Measurements from ENCODE around the gene GPC3. TPM values are rescaled to one million over a fixed set of nuclear protein-coding genes. Genes with fewer than 3 reads are reported as not detected.

Gene GPC3
- total RNA-seq, 2 donors from 2014 or later = 16.9 to 22.7 TPM

GRCh38 chrX:133947996-133948395, 37.4 kb downstream of the GPC3 start:
- intact Hi-C loops (cut with DNase I) = no loop called here
- WGBS, 2 donors = 71 to 73% methylated on average over 1 of the region's 1 CpG

DNA sequence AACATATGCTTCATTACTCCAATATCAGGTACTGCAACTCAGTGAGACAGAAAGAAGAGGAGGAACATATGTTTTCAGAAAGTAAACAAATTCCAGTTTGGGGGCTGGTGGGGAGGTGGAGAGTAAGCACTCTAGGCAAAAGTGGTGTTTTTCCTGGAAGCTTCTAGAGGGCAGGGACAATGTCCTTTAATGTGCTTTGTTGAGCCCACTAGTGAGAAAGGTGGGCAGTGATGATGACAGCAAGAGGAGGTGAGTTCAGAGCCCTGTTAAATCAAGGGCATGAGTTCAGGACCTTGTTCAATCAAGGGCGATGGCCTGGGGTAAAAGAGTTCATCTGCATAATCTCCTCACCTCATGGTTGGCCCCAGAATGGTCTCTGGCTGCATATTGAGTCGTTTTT, 38.4 kb downstream of the GPC3 start:
- no peaks in the 10 kb centered on the region for H3K36me3 ChIP-seq (replicated peaks in 1 of 2; ENCODE audit: insufficient read depth in 1 of 2, low read depth in 2 of 2)
- H3K4me1 ChIP-seq = no peaks in the 10 kb centered on the region
- WGBS, 2 donors = 33% methylated on average over 2 of the region's 2 CpGs
- intact Hi-C loops (cut with DNase I) = no loop called here
- ATAC-seq (no peak), DNase-seq (no peak)
- H3K27me3 ChIP-seq = no peaks in the 10 kb centered on the region
- no peak overlapping the region for H3K4me3 ChIP-seq
- TF ChIP-seq, protein P1, sequence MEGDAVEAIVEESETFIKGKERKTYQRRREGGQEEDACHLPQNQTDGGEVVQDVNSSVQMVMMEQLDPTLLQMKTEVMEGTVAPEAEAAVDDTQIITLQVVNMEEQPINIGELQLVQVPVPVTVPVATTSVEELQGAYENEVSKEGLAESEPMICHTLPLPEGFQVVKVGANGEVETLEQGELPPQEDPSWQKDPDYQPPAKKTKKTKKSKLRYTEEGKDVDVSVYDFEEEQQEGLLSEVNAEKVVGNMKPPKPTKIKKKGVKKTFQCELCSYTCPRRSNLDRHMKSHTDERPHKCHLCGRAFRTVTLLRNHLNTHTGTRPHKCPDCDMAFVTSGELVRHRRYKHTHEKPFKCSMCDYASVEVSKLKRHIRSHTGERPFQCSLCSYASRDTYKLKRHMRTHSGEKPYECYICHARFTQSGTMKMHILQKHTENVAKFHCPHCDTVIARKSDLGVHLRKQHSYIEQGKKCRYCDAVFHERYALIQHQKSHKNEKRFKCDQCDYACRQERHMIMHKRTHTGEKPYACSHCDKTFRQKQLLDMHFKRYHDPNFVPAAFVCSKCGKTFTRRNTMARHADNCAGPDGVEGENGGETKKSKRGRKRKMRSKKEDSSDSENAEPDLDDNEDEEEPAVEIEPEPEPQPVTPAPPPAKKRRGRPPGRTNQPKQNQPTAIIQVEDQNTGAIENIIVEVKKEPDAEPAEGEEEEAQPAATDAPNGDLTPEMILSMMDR (IDR thresholded peaks at IDR 0.05) = no peak
- no peak for TF ChIP-seq POLR2A (IDR thresholded peaks at IDR 0.05)
- no peaks in the 10 kb centered on the region for H3K9me3 ChIP-seq
- H3K27ac ChIP-seq = no peak overlapping the region

More at GRCh38 chrX:133947996-133948395, 37.4 kb downstream of the GPC3 start:
- TF ChIP-seq, protein P1 (IDR thresholded peaks at IDR 0.05) = no peak
- TF ChIP-seq POLR2A (IDR thresholded peaks at IDR 0.05) = no peak
- Histone ChIP-seq H3K9me3 (no peaks in the 10 kb centered on the region), H3K4me3 (no peak overlapping the region), H3K27ac (no peak overlapping the region), H3K36me3 (replicated peaks in 1 of 2; ENCODE audit: insufficient read depth in 1 of 2, low read depth in 2 of 2) (no peaks in the 10 kb centered on the region), H3K4me1 (no peaks in the 10 kb centered on the region), H3K27me3 (no peaks in the 10 kb centered on the region)
- no peak for ATAC-seq
- DNase-seq = no peak

DNA sequence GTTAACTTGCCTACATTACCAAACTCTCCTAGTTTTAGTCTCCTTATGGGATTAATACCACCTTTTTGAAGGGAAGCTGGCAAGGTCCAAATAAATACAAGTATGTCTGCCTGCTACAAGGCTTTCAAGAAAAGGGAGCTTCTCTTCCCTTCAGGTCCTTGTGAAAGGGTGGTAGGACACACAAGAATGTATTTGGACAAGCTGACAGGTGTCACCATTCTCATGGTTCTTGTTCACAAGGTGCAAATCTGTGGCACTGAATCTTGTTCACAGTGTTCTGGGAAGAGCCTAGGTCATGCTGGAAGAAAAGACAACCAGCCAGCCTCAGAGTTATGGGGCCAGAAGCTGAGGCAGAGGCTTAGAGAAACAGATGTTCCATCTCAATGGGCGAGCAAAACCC, 41.9 kb downstream of the GPC3 start:
- 56 to 70% methylated on average over 1 of the region's 1 CpG for WGBS, 2 donors
- Histone ChIP-seq H3K4me3 (no peak overlapping the region), H3K9me3 (no peaks in the 10 kb centered on the region), H3K4me1 (no peaks in the 10 kb centered on the region), H3K27me3 (no peaks in the 10 kb centered on the region), H3K27ac (no peak overlapping the region), H3K36me3 (replicated peaks in 1 of 2; ENCODE audit: insufficient read depth in 1 of 2, low read depth in 2 of 2) (no peaks in the 10 kb centered on the region)
- ATAC-seq (no peak), DNase-seq (no peak)
- intact Hi-C loops (cut with DNase I) = no loop called here
- no peak for TF ChIP-seq POLR2A (IDR thresholded peaks at IDR 0.05)
- TF ChIP-seq, protein P1 (IDR thresholded peaks at IDR 0.05) = no peak

- Histone ChIP-seq H3K4me1 (no peaks in the 10 kb centered on the region), H3K4me3 (no peak overlapping the region), H3K9me3 (no peaks in the 10 kb centered on the region), H3K27me3 (no peaks in the 10 kb centered on the region), H3K27ac (no peak overlapping the region), H3K36me3 (replicated peaks in 1 of 2; ENCODE audit: insufficient read depth in 1 of 2, low read depth in 2 of 2) (no peaks in the 10 kb centered on the region)
- TF ChIP-seq, protein P1 (IDR thresholded peaks at IDR 0.05) = no peak
- no peak for TF ChIP-seq POLR2A (IDR thresholded peaks at IDR 0.05)
- intact Hi-C loops (cut with DNase I) = no loop called here
- 85 to 96% methylated on average over 2 of the region's 2 CpGs for WGBS, 2 donors
- ATAC-seq (no peak), DNase-seq (no peak)
Observed at GRCh38 chrX:133939655-133940302, 45.6 kb downstream of the GPC3 start.

DNA sequence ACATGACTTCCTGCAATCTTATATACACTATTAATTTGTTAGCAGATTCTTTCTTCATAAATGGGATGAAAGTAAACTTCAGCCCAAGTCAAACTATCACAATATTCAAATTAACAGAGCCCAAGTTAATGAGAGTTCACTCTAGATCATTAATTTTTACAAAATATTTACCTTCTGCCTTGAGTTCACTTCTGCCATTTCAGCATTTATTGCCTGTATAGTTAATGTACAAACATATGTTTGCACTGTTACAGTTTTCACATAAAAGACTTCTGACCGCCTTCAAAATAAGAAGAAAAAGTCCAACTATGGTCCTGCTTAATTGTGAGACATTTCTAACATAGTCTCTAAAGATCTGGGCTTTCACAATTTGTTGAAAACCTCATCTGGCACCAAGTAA, 46.9 kb downstream of the GPC3 start:
- H3K4me3 ChIP-seq = no peak overlapping the region

More for the DNA sequence above, 46.9 kb downstream of the GPC3 start:
- intact Hi-C loops (cut with DNase I) = no loop called here
- 75 to 85% methylated on average over 1 of the region's 1 CpG for WGBS, 2 donors
- H3K27ac ChIP-seq = no peak overlapping the region
- DNase-seq (no peak), ATAC-seq (no peak)
- no peak for TF ChIP-seq POLR2A (IDR thresholded peaks at IDR 0.05)
- TF ChIP-seq, protein P1 (IDR thresholded peaks at IDR 0.05) = no peak
- no peaks in the 10 kb centered on the region for H3K27me3 ChIP-seq
- no peaks in the 10 kb centered on the region for H3K9me3 ChIP-seq
- H3K4me1 ChIP-seq = no peaks in the 10 kb centered on the region
- no peaks in the 10 kb centered on the region for H3K36me3 ChIP-seq (replicated peaks in 1 of 2; ENCODE audit: insufficient read depth in 1 of 2, low read depth in 2 of 2)
